GM12874 (cell line): ENCODE results near the gene C5.

Experiments used
- CTCF ChIP-seq: IDR thresholded peaks from 2 replicates; pipeline ENCODE4 v1.5.1; 2011; ENCODE audit warnings: low read depth, mild to moderate bottlenecking, control low read depth, low read length, moderate library complexity; ENCODE audit not compliant: insufficient read depth

The C5 gene

GRCh38 chr9:120914953-120915352 is 135.1 kb downstream of the C5 start:
- no peak for TF ChIP-seq CTCF

- TF ChIP-seq CTCF: no peak
Observed at GRCh38 chr9:120914396-120914795, 135.7 kb downstream of the C5 start.

- TF ChIP-seq CTCF: no peak
Observed at GRCh38 chr9:120913647-120914264, 136.3 kb downstream of the C5 start.

- TF ChIP-seq CTCF: no peak
Observed at GRCh38 chr9:120912958-120913646, 137.0 kb downstream of the C5 start.

GRCh38 chr9:120911295-120911837 is 138.7 kb downstream of the C5 start:
- no peak for TF ChIP-seq CTCF

- TF ChIP-seq CTCF: no peak
Observed at GRCh38 chr9:120910643-120911042, 139.4 kb downstream of the C5 start.

GRCh38 chr9:120909904-120910303 is 140.2 kb downstream of the C5 start:
- TF ChIP-seq CTCF: no peak
